ENCODE data around the gene FNIP2. TPM values are rescaled to one million over a fixed set of nuclear protein-coding genes. Genes with fewer than 3 reads are reported as not detected.
A peak's percentile ranks its signal among the peaks of the same experiment; 100 is the strongest.
"Not testable (repeated sequence)": the region's sequence is repeated elsewhere in the genome, so short reads cannot be mapped to it uniquely, and the experiment has no call there.

The FNIP2 gene
- total RNA-seq, 1 donor from 2014 or later = 18.5 TPM

DNA sequence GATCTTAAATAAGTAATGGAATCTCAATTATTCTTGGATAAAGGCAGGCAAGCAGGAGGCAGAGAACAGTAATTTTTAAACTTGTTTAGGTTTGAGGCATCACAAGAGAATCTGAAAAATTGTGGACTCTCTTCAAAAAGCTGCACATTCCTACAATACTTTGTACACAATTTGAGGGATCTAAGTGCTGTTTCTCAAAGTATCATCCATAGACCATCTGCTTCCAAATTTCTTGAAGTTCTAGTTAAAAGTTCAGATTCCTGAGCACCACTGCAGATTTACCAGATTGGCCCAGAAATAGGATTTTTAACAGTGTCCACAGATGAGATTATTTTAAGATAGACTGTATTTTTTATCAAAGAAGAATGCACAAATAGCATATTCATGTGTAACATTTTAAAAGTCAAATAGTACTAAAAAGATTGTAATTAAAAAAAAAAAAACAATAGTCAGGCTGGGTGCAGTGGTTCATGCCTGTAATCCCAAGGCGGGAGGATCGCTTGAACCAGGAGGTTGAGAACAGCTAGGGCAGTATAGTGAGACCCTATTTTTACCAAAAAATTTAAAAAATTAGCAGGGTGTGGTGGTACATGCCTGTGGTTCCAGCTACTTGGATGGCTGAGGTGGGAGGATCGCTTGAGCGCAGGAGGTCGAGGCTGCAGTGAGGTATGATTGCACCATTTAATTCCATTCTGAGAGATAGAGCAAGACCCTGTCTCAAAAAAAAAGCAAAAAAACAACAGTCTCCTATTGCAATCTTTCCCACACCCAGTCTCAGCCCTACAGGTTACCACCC, 14.2 kb upstream of the FNIP2 start:
- peaks cover 5% of the 10 kb centered on the region for H3K4me1 Mint-ChIP-seq (ENCODE audit: low read depth, unreplicated experiment)

GRCh38 chr4:158755819-158756218, 13.0 kb upstream of the FNIP2 start:
- DNase-seq (ENCODE audit: low read depth); H3K4me1 Mint-ChIP-seq (ENCODE audit: low read depth, unreplicated experiment); H3K27ac ChIP-seq (ENCODE audit: low read depth, low read length); H3K4me2 ChIP-seq (ENCODE audit: low read length); H3K4me3 ChIP-seq (ENCODE audit: insufficient read depth, low read depth, low read length); H3K4me1 ChIP-seq (ENCODE audit: insufficient read depth, low read length); H3K9me3 Mint-ChIP-seq (ENCODE audit: unreplicated experiment); H3K36me3 Mint-ChIP-seq (ENCODE audit: low read depth, unreplicated experiment); H3K27me3 ChIP-seq (ENCODE audit: insufficient read depth, low read length); H3K27me3 Mint-ChIP-seq (ENCODE audit: low read depth, unreplicated experiment); H3K27ac Mint-ChIP-seq (ENCODE audit: unreplicated experiment); H2AFZ ChIP-seq (ENCODE audit: low read depth, low read length); H3K9ac ChIP-seq (ENCODE audit: low read length); FAIRE-seq; H3K36me3 ChIP-seq (ENCODE audit: insufficient read depth, low read length); H3K79me2 ChIP-seq (ENCODE audit: insufficient read depth, low read length); H3K9me3 ChIP-seq (ENCODE audit: insufficient read depth, low read depth, low read length); H3K4me3 Mint-ChIP-seq (ENCODE audit: unreplicated experiment); H4K20me1 ChIP-seq (ENCODE audit: insufficient read depth, low read length): not testable (repeated sequence)

More for the DNA sequence above, 14.2 kb upstream of the FNIP2 start:
- TF ChIP-seq EZH2 (IDR thresholded peaks at IDR 0.05; ENCODE audit: insufficient read depth, low read length) = no peak
- TF ChIP-seq CTCF (IDR thresholded peaks at IDR 0.05; ENCODE audit: insufficient read depth, low read depth, low read length) = no peak
- Histone ChIP-seq H3K27me3 (ENCODE audit: insufficient read depth, low read length) (no peaks in the 10 kb centered on the region), H3K36me3 (ENCODE audit: insufficient read depth, low read length) (no peaks in the 10 kb centered on the region), H4K20me1 (ENCODE audit: insufficient read depth, low read length) (no peaks in the 10 kb centered on the region), H3K4me1 (ENCODE audit: insufficient read depth, low read length) (no peaks in the 10 kb centered on the region), H3K9me3 (ENCODE audit: insufficient read depth, low read depth, low read length) (no peaks in the 10 kb centered on the region), H3K4me2 (ENCODE audit: low read length) (no peak overlapping the region), H3K79me2 (ENCODE audit: insufficient read depth, low read length) (no peaks in the 10 kb centered on the region), H3K4me3 (ENCODE audit: insufficient read depth, low read depth, low read length) (no peak overlapping the region), H3K9ac (ENCODE audit: low read length) (no peak overlapping the region), H3K27ac (ENCODE audit: low read depth, low read length) (no peak overlapping the region), H2AFZ (ENCODE audit: low read depth, low read length) (no peak overlapping the region)
- DNase-seq (ENCODE audit: low read depth) (peak; percentile 83), FAIRE-seq (peak; percentile 72)
- peaks cover 5% of the 10 kb centered on the region for H3K9me3 Mint-ChIP-seq (ENCODE audit: unreplicated experiment)
- no peak overlapping the region for H3K4me3 Mint-ChIP-seq (ENCODE audit: unreplicated experiment)
- H3K27ac Mint-ChIP-seq (ENCODE audit: unreplicated experiment) = no peak overlapping the region
- H3K36me3 Mint-ChIP-seq (ENCODE audit: low read depth, unreplicated experiment) = no peaks in the 10 kb centered on the region
- no peaks in the 10 kb centered on the region for H3K27me3 Mint-ChIP-seq (ENCODE audit: low read depth, unreplicated experiment)

DNA sequence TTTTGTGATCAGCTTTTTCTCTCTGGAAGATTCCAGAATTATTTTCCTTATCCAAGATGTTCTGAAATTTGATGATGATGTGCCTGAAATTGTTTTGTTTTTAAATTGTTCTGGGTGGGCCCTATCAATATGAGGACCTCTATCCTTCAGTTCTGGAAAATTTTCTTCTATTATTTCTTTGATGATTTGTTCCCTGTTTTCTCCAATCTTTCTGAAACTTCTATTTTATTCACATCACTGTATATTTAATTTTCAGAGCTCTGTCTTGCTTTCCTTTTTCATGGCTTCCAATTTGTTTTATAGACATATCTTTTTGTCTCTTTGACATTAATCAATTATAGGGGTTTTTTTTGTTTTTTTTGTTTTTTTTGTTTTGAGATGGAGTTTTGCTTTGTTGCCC, 12.2 kb upstream of the FNIP2 start:
- Mint-ChIP-seq H3K9me3 (ENCODE audit: unreplicated experiment) (peaks cover 5% of the 10 kb centered on the region), H3K27me3 (ENCODE audit: low read depth, unreplicated experiment) (no peaks in the 10 kb centered on the region), H3K36me3 (ENCODE audit: low read depth, unreplicated experiment) (no peaks in the 10 kb centered on the region), H3K4me1 (ENCODE audit: low read depth, unreplicated experiment) (peaks cover 5% of the 10 kb centered on the region), H3K4me3 (ENCODE audit: unreplicated experiment) (no peak overlapping the region), H3K27ac (ENCODE audit: unreplicated experiment) (no peak overlapping the region)
- Histone ChIP-seq H3K9ac (ENCODE audit: low read length) (no peak overlapping the region), H3K36me3 (ENCODE audit: insufficient read depth, low read length) (no peaks in the 10 kb centered on the region), H3K27ac (ENCODE audit: low read depth, low read length) (no peak overlapping the region), H3K9me3 (ENCODE audit: insufficient read depth, low read depth, low read length) (no peaks in the 10 kb centered on the region), H3K79me2 (ENCODE audit: insufficient read depth, low read length) (no peaks in the 10 kb centered on the region), H3K4me3 (ENCODE audit: insufficient read depth, low read depth, low read length) (no peak overlapping the region), H2AFZ (ENCODE audit: low read depth, low read length) (no peak overlapping the region), H3K4me2 (ENCODE audit: low read length) (no peak overlapping the region), H3K4me1 (ENCODE audit: insufficient read depth, low read length) (peaks cover 2% of the 10 kb centered on the region), H3K27me3 (ENCODE audit: insufficient read depth, low read length) (no peaks in the 10 kb centered on the region), H4K20me1 (ENCODE audit: insufficient read depth, low read length) (no peaks in the 10 kb centered on the region)
- TF ChIP-seq EZH2 (IDR thresholded peaks at IDR 0.05; ENCODE audit: insufficient read depth, low read length) (no peak), CTCF (IDR thresholded peaks at IDR 0.05; ENCODE audit: insufficient read depth, low read depth, low read length) (no peak)
- no peak for DNase-seq (ENCODE audit: low read depth)
- no peak for FAIRE-seq
